K562 treated with DMSO at 1 percent for 48 hours (cell line): ENCODE data around the gene TAS2R46. TPM values are rescaled to one million over a fixed set of nuclear protein-coding genes. Genes with fewer than 3 reads are reported as not detected.

Source experiments
- total RNA-seq: library from RNA; unstranded; fragments of 300-600 nt; gene quantifications from 2 replicates; pipeline ENCODE4 v1.2.3, GENCODE V29; 2022; ENCODE audit warnings: low replicate concordance; ENCODE audit errors: extremely low read depth

TAS2R46 gene, protein sequence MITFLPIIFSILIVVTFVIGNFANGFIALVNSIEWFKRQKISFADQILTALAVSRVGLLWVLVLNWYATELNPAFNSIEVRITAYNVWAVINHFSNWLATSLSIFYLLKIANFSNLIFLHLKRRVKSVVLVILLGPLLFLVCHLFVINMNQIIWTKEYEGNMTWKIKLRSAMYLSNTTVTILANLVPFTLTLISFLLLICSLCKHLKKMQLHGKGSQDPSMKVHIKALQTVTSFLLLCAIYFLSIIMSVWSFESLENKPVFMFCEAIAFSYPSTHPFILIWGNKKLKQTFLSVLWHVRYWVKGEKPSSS
- total RNA-seq = not detected in 2 replicates

DNA sequence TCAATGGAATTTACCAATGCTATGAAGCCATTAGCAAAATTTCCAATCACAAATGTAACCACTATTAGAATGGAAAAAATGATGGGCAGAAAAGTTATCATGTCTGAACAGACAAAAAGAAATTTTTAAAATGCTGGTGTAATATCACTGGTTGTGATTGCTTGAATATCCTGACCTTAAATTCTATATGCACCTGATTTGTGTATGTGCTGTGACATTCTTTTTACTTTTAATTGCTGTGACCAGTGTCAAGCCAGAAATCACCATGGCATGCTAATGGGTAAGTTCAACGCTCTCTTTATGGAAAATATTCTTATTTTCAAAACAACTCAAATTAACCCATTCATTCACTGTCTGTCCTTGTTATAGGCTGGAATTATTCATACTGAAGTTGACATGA, at the start of gene TAS2R46:
Gene TAS2R46, minus strand, starts transcription at position 101 of the 400 bp plus-strand sequence. Its CDS starts 0 bp downstream, at position 101.

DNA sequence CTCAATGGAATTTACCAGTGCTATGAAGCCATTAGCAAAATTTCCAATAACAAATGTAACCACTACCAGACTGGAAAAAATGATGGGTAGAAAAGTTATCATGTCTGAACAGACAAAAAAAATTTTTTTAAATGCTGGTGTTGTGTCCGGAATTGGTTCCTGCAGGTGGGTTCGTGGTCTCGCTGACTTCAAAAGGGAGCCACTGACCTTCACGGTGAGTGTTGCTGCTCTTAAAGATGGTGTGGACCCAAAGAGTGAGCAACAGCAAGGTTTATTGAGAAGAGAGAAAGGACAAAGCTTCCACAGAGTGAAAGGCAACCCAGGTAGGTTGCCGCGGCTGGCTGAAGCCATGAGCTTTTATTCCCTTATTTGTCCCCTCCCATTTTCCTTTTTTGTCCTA, 30.0 kb upstream of the TAS2R46 start, which contains the start of gene TAS2R43:
Gene TAS2R43, minus strand, starts transcription at position 186 of the 400 bp plus-strand sequence. Its CDS starts 84 bp downstream, at position 102.

DNA sequence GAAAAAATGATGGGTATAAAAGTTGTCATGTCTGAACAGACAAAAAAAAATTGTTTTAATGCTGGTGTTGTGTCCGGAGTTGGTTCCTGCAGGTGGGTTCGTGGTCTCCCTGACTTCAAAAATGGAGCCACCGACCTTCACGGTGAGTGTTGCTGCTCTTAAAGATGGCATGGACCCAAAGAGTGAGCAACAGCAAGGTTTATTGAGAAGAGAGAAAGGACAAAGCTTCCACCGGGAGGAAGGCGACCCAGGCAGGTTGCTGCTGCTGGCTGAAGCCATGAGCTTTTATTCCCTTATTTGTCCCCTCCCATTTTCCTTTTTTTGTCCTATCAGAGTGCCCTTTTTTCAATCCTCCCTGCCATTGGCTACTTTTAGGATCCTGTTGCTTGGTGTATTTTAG, 30.8 kb downstream of the TAS2R46 start, which contains the start of gene TAS2R31:
Gene TAS2R31, minus strand, starts transcription at position 101 of the 400 bp plus-strand sequence. Its CDS starts 72 bp downstream, at position 29.

DNA sequence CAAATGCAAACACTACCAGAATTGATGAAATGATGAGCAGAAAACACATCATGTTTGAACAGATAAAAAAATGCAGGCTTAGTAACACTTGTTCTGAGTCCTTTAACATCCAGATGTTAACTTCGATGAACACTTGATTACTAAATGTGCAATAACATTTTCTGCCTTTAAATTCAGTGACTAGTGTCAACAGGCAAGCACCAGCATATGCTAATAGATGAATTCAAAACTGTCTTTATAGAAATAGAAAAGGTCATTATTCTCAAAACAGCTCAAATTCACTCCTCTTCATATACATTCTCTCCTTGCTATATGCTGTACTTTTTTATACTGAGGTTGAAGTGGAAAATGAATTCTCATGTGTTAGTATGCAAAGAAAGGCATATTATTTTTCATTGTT, 39.6 kb downstream of the TAS2R46 start, which contains the start of gene TAS2R19:
Gene TAS2R19, minus strand, starts transcription at position 101 of the 400 bp plus-strand sequence. Its CDS starts 49 bp downstream, at position 52.

Other genes starting within 250 kb of the TAS2R46 start
- not detected in 2 replicates for gene TAS2R10, start 235.9 kb downstream of the TAS2R46 start, total RNA-seq
- not detected in 2 replicates for gene PRR4, start 212.8 kb downstream of the TAS2R46 start, total RNA-seq
- not detected in 2 replicates for gene PRH1, start 178.0 kb downstream of the TAS2R46 start, total RNA-seq
- not detected in 2 replicates for gene TAS2R13, start 152.7 kb downstream of the TAS2R46 start, total RNA-seq
- gene PRH2, start 133.1 kb downstream of the TAS2R46 start, total RNA-seq = not detected in 2 replicates
- gene TAS2R14, start 123.0 kb downstream of the TAS2R46 start, total RNA-seq = not detected in 2 replicates
- not detected in 2 replicates for gene TAS2R50, start 75.4 kb downstream of the TAS2R46 start, total RNA-seq
- not detected in 2 replicates for gene TAS2R20, start 64.0 kb downstream of the TAS2R46 start, total RNA-seq
- gene TAS2R19, start 39.7 kb downstream of the TAS2R46 start, total RNA-seq = not detected in 2 replicates
- not detected in 2 replicates for gene TAS2R31, start 30.9 kb downstream of the TAS2R46 start, total RNA-seq
- not detected in 2 replicates for gene TAS2R43, start 30.0 kb upstream of the TAS2R46 start, total RNA-seq
- gene TAS2R30, start 72.3 kb upstream of the TAS2R46 start, total RNA-seq = not detected in 2 replicates
- not detected in 2 replicates for gene SMIM10L1, start 108.9 kb upstream of the TAS2R46 start, total RNA-seq
- gene TAS2R42, start 124.6 kb upstream of the TAS2R46 start, total RNA-seq = not detected in 2 replicates
- gene PRB3, start 207.4 kb upstream of the TAS2R46 start, total RNA-seq = not detected in 2 replicates
- gene PRB4, start 248.1 kb upstream of the TAS2R46 start, total RNA-seq = not detected in 2 replicates